ENCODE results near the gene F3. TPM values are rescaled to one million over a fixed set of nuclear protein-coding genes. Genes with fewer than 3 reads are reported as not detected.
"Not testable (repeated sequence)": the region's sequence is repeated elsewhere in the genome, so short reads cannot be mapped to it uniquely, and the experiment has no call there.

F3 gene
- total RNA-seq, 6 experiments from 2014 or later: 150 to 457 (median 176) TPM

- H3K9me3 Mint-ChIP-seq: peaks cover 43% of the 10 kb centered on the region
- peaks cover 35% of the 10 kb centered on the region for H3K36me3 Mint-ChIP-seq (ENCODE audit: low read depth)
- TF ChIP-seq CTCF (IDR thresholded peaks at IDR 0.05): no peak
- no peaks in the 10 kb centered on the region for H3K27me3 Mint-ChIP-seq (ENCODE audit: insufficient read depth)
- DNase-seq: peak; percentile 26
- H3K4me1 Mint-ChIP-seq (ENCODE audit: low read depth): peaks cover 49% of the 10 kb centered on the region
- peak overlapping the region; percentile 70 for H3K27ac Mint-ChIP-seq
- peak overlapping the region; percentile 32 for H3K4me3 Mint-ChIP-seq
Measured at GRCh38 chr1:94580367-94581115, 39.0 kb upstream of the F3 start.

GRCh38 chr1:94579876-94580294 is 38.3 kb upstream of the F3 start:
- Mint-ChIP-seq H3K27ac (peak overlapping the region; percentile 70), H3K36me3 (ENCODE audit: low read depth) (peaks cover 35% of the 10 kb centered on the region), H3K4me1 (ENCODE audit: low read depth) (peaks cover 49% of the 10 kb centered on the region), H3K27me3 (ENCODE audit: insufficient read depth) (no peaks in the 10 kb centered on the region), H3K4me3 (peak overlapping the region; percentile 54), H3K9me3 (peaks cover 43% of the 10 kb centered on the region)
- DNase-seq: peak; percentile 95
- no peak; the same call in 1 of the 2 replicates for TF ChIP-seq CTCF (IDR thresholded peaks at IDR 0.05)

- DNase-seq: peak; percentile 40
- Mint-ChIP-seq H3K27ac (peak overlapping the region; percentile 70), H3K4me3 (no peak overlapping the region), H3K27me3 (ENCODE audit: insufficient read depth) (no peaks in the 10 kb centered on the region), H3K9me3 (peaks cover 45% of the 10 kb centered on the region), H3K36me3 (ENCODE audit: low read depth) (peaks cover 35% of the 10 kb centered on the region), H3K4me1 (ENCODE audit: low read depth) (peaks cover 49% of the 10 kb centered on the region)
- TF ChIP-seq CTCF (IDR thresholded peaks at IDR 0.05): no peak
Measured at GRCh38 chr1:94578856-94579255, 37.3 kb upstream of the F3 start.

GRCh38 chr1:94573917-94574316 is 32.4 kb upstream of the F3 start:
- H3K4me1 Mint-ChIP-seq (ENCODE audit: low read depth); H3K27ac Mint-ChIP-seq; H3K27me3 Mint-ChIP-seq (ENCODE audit: insufficient read depth); H3K4me3 Mint-ChIP-seq; DNase-seq: not testable (repeated sequence)
- peaks cover 58% of the 10 kb centered on the region for H3K9me3 Mint-ChIP-seq
- H3K36me3 Mint-ChIP-seq (ENCODE audit: low read depth): peaks cover 50% of the 10 kb centered on the region

- DNase-seq: no peak
- no peak overlapping the region for H3K27ac Mint-ChIP-seq
- H3K9me3 Mint-ChIP-seq: peaks cover 47% of the 10 kb centered on the region
- H3K27me3 Mint-ChIP-seq (ENCODE audit: insufficient read depth): peaks cover 1% of the 10 kb centered on the region; the same call in 1 of the 2 replicates
- H3K4me1 Mint-ChIP-seq (ENCODE audit: low read depth): no peaks in the 10 kb centered on the region
- no peak for TF ChIP-seq CTCF (IDR thresholded peaks at IDR 0.05)
- H3K4me3 Mint-ChIP-seq: no peak overlapping the region
- H3K36me3 Mint-ChIP-seq (ENCODE audit: low read depth): peaks cover 39% of the 10 kb centered on the region
Measured at GRCh38 chr1:94572780-94573179, 31.2 kb upstream of the F3 start.

- H3K4me3 Mint-ChIP-seq; DNase-seq; H3K4me1 Mint-ChIP-seq (ENCODE audit: low read depth); H3K27me3 Mint-ChIP-seq (ENCODE audit: insufficient read depth); H3K27ac Mint-ChIP-seq: not testable (repeated sequence)
- peaks cover 37% of the 10 kb centered on the region for H3K9me3 Mint-ChIP-seq
- H3K36me3 Mint-ChIP-seq (ENCODE audit: low read depth): peaks cover 26% of the 10 kb centered on the region
Measured at GRCh38 chr1:94570965-94571364, 29.4 kb upstream of the F3 start.

- H3K4me1 Mint-ChIP-seq (ENCODE audit: low read depth); H3K27me3 Mint-ChIP-seq (ENCODE audit: insufficient read depth); H3K4me3 Mint-ChIP-seq; DNase-seq; H3K27ac Mint-ChIP-seq: not testable (repeated sequence)
- peaks cover 26% of the 10 kb centered on the region for H3K36me3 Mint-ChIP-seq (ENCODE audit: low read depth)
- H3K9me3 Mint-ChIP-seq: peaks cover 34% of the 10 kb centered on the region
Measured at GRCh38 chr1:94568806-94569205, 27.2 kb upstream of the F3 start.

- DNase-seq; H3K27me3 Mint-ChIP-seq (ENCODE audit: insufficient read depth); H3K4me3 Mint-ChIP-seq; H3K4me1 Mint-ChIP-seq (ENCODE audit: low read depth); H3K27ac Mint-ChIP-seq: not testable (repeated sequence)
- H3K36me3 Mint-ChIP-seq (ENCODE audit: low read depth): peaks cover 20% of the 10 kb centered on the region
- peaks cover 27% of the 10 kb centered on the region for H3K9me3 Mint-ChIP-seq
Measured at GRCh38 chr1:94567975-94568607, 26.5 kb upstream of the F3 start.

GRCh38 chr1:94566436-94566835 is 24.9 kb upstream of the F3 start:
- not testable (repeated sequence) for H3K27me3 Mint-ChIP-seq (ENCODE audit: insufficient read depth); H3K36me3 Mint-ChIP-seq (ENCODE audit: low read depth); DNase-seq; H3K4me3 Mint-ChIP-seq; H3K27ac Mint-ChIP-seq
- Mint-ChIP-seq H3K9me3 (peaks cover 12% of the 10 kb centered on the region), H3K4me1 (ENCODE audit: low read depth) (peaks cover 17% of the 10 kb centered on the region)
